Activated naive CD8-positive, alpha-beta T cell treated with anti-CD3 and anti-CD28 coated beads for 36 hours (primary cell): ENCODE data around the gene ENOX1. TPM values are rescaled to one million over a fixed set of nuclear protein-coding genes. Genes with fewer than 3 reads are reported as not detected.

ENCODE experiments used
- DNase-seq: peaks from one replicate; pipeline ENCODE4 v3.0.0; 2021
- H3K27ac Mint-ChIP-seq: one replicate; pipeline ENCODE4 v1.8.0; 2022; ENCODE audit warnings: mild to moderate bottlenecking, moderate library complexity, mixed read lengths
- H3K27me3 Mint-ChIP-seq: one replicate; pipeline ENCODE4 v1.8.0; 2022; ENCODE audit warnings: mild to moderate bottlenecking, mixed read lengths
- H3K36me3 Mint-ChIP-seq: one replicate; pipeline ENCODE4 v1.8.0; 2021; ENCODE audit warnings: mild to moderate bottlenecking, mixed read lengths
- H3K4me1 Mint-ChIP-seq: one replicate; pipeline ENCODE4 v1.8.0; 2021; ENCODE audit warnings: mixed read lengths
- H3K4me3 Mint-ChIP-seq: one replicate; pipeline ENCODE4 v1.8.0; 2022; ENCODE audit warnings: mild to moderate bottlenecking, moderate library complexity, mixed read lengths
- H3K9me3 Mint-ChIP-seq: one replicate; pipeline ENCODE4 v1.8.0; 2022; ENCODE audit warnings: mixed read lengths
- total RNA-seq, 2 experiments: library from RNA; stranded (reverse); gene quantifications; one replicate each; pipeline ENCODE4 v1.2.3, GENCODE V29; 2021

Gene ENOX1
- total RNA-seq, 2 experiments from 2014 or later = not detected

DNA sequence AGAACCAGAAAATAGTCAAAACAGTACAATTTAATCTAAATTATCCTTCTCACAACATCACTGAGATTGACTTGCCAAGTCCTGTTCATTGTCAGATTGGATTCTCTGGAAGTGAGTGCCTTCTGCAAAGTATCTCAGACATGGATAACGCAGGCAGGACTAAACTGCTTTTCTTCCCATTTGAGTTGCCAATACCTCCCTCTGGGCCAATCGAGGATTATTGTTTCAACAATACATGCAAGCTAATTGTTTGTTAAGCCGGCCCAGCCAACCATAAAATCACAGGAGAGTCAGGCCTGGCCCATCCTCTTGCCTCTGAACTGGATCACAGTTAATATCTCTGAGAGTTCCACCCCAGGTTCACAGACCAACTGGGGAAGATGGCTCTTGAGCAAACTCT is 240.0 kb downstream of the ENOX1 start:
- DNase-seq = no peak
- Mint-ChIP-seq H3K27me3 (peaks cover 12% of the 10 kb centered on the region), H3K4me1 (peaks cover 5% of the 10 kb centered on the region), H3K4me3 (no peak overlapping the region), H3K27ac (no peak overlapping the region), H3K36me3 (no peaks in the 10 kb centered on the region), H3K9me3 (no peaks in the 10 kb centered on the region)

DNA sequence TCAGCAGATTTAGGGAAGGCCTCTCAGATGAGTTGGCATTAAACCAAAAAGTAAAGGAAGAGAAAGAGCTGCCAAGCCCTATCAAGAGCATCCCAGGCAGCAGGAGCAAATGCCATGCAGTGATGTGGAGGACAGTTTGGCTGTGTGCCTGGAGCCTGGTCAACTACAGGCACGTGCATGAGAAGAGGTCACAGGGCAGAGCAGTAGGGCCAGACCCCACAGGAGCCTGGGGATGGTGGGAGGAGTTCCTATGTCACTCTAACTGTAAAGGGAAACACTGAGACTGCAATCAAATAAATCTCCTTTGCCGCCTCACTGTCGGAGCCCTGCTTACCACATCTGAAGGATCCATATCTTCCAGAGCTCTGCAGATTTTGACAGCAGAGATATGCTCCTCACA is 240.5 kb downstream of the ENOX1 start:
- no peak overlapping the region for H3K4me3 Mint-ChIP-seq
- no peak overlapping the region for H3K27ac Mint-ChIP-seq
- H3K9me3 Mint-ChIP-seq = no peaks in the 10 kb centered on the region
- no peak for DNase-seq
- no peaks in the 10 kb centered on the region for H3K36me3 Mint-ChIP-seq
- H3K27me3 Mint-ChIP-seq = peaks cover 12% of the 10 kb centered on the region
- H3K4me1 Mint-ChIP-seq = peaks cover 5% of the 10 kb centered on the region

DNA sequence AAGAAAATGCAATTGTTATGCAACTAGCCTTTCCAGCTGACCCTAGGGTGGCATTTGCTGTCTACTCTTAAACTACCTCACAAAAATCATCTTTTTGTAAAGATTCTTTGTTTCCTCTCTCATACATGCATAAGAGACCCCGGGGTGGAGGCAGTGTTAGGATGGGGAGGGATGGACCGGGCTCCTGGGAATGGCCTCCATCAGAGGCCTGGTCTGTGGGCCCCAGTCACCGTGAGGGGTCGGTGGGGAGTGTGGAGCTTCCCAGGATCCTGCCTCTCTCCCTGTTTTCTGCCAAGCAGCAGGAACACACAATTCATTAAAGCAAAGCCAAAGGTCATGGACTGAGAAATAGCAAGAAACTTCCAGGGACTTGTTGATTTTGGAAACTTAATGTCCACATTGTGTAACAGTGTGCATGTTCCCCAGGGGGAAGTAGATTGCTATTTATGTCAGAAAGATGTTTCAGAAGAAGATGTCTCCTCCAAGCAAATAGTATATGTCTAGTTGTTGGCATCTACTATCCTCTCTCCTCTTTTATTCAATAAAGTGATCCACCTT is 241.4 kb downstream of the ENOX1 start:
- no peak for DNase-seq
- Mint-ChIP-seq H3K36me3 (no peaks in the 10 kb centered on the region), H3K27me3 (peaks cover 12% of the 10 kb centered on the region), H3K27ac (no peak overlapping the region), H3K4me1 (peaks cover 5% of the 10 kb centered on the region), H3K4me3 (no peak overlapping the region), H3K9me3 (no peaks in the 10 kb centered on the region)

DNA sequence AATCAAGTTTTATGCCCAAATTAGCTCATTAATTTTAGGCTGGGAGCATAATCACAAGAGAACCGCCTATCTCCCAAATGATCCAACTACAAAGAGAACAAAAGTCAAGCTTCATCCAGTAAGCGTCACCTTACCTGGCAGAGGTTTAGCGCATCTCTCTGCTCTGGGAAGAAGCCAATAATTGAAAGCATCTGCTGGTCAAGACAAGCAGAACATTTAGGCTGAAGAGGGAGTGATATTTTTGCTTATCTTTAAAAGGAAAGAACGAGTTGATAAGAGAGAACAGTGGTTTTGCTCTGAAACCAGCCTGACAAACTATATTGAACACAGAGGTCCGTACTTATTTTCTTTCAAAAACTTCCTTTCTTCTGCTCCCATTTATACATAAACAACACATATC is 242.1 kb downstream of the ENOX1 start:
- Mint-ChIP-seq H3K27me3 (peaks cover 7% of the 10 kb centered on the region), H3K4me1 (peaks cover 5% of the 10 kb centered on the region), H3K4me3 (no peak overlapping the region), H3K27ac (no peak overlapping the region), H3K36me3 (no peaks in the 10 kb centered on the region), H3K9me3 (no peaks in the 10 kb centered on the region)
- no peak for DNase-seq

DNA sequence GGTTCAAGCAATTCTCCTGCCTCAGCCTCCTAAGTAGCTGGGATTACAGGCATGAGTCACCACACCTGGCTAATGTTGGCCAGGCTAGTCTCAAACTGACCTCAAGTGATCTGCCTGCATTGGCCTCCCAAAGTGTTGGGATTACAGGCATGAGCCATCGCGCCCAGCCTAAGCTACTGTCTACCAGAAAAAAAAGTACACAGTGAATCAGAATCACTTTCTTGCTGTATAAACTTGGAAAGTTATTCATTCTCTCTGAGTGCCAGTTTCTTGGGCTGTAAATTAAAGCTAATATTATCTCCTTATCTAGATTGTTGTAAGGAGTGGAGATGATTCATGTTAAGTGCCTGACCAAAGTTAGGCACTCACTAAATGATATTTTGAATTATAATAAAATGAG is 242.8 kb downstream of the ENOX1 start:
- no peak for DNase-seq
- H3K27ac Mint-ChIP-seq = no peak overlapping the region
- H3K4me3 Mint-ChIP-seq = no peak overlapping the region
- H3K9me3 Mint-ChIP-seq = no peaks in the 10 kb centered on the region
- no peaks in the 10 kb centered on the region for H3K36me3 Mint-ChIP-seq
- H3K4me1 Mint-ChIP-seq = peaks cover 5% of the 10 kb centered on the region
- peaks cover 7% of the 10 kb centered on the region for H3K27me3 Mint-ChIP-seq

DNA sequence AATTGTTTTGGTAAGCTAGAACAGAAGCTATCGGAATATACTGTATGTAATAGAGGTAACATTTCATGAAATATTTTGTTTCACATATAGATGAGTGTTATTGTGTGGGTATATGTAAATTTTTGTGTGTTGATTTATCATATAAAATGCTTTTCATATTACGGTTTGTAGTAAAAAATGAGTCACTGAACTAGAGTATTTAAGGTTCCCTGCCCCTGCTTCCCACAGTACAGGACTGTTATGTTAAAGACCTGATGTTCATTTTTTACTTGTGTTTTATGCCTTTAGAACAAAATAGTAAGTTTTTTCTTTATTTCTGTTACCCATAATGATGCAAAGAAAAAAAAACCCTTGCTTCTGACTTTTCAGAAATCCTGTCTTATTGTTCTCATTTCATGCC is 243.4 kb downstream of the ENOX1 start:
- Mint-ChIP-seq H3K36me3 (no peaks in the 10 kb centered on the region), H3K4me3 (no peak overlapping the region), H3K9me3 (no peaks in the 10 kb centered on the region), H3K4me1 (peaks cover 5% of the 10 kb centered on the region), H3K27ac (no peak overlapping the region), H3K27me3 (no peaks in the 10 kb centered on the region)
- no peak for DNase-seq

DNA sequence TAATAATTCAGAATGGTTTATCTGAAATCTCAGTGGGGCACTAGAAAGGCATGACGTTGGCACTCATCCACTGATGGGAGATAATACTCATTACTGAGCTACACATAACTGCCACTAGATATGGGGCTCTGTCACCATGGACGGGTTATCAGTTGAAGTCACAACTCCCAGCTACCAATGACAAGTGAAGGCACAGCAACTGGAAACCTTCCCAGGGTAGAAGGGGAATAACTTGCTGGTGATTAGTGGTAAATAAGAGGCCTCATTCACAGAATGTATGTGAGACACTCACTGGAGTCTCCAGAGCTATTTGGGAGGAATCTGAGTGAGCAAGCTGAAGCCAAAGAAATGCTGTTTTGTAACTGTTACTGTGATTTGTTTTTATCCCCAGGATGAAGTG is 249.6 kb downstream of the ENOX1 start:
- Mint-ChIP-seq H3K27me3 (no peaks in the 10 kb centered on the region), H3K27ac (no peak overlapping the region), H3K36me3 (no peaks in the 10 kb centered on the region), H3K4me1 (no peaks in the 10 kb centered on the region), H3K9me3 (no peaks in the 10 kb centered on the region), H3K4me3 (no peak overlapping the region)
- no peak for DNase-seq

DNA sequence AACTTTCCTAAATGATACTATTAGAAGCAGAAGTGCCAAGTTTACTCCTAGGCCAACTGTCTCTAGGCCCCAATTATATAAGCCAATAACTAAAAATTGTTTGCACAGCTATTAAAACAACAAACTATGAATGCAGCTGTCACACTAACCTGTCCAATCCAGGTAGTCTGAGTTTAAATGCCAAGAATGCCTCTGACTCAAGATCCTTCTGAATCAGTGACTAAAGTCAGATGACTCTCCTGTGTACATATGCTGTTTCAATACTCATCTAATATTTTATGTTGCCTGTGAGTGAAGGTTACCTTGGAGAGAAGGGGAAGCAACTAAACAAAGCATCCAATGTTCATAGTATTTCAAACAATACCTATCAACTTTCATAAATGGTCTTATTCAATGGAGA is 257.0 kb downstream of the ENOX1 start:
- H3K27me3 Mint-ChIP-seq = no peaks in the 10 kb centered on the region
- no peaks in the 10 kb centered on the region for H3K4me1 Mint-ChIP-seq
- H3K4me3 Mint-ChIP-seq = no peak overlapping the region
- no peak overlapping the region for H3K27ac Mint-ChIP-seq
- DNase-seq = no peak
- no peaks in the 10 kb centered on the region for H3K36me3 Mint-ChIP-seq
- H3K9me3 Mint-ChIP-seq = no peaks in the 10 kb centered on the region

DNA sequence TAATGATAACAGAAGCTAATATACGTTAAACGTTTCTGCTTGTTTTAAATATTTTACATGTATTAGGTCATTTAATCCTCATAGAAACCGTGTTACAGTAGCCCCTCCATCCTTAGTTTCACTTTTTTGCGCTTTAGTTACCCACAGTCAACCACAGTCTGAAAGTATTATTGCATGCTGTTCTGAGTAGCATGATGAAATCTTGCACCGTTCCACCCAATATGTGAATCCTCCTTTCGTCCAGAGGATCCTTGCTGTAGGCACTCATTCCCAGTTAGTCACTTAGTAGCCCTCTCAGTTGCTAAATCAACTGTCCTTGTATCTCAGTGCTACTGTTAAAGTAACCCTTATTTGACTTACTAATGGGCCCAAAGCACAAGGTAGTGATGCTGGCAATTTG is 257.8 kb downstream of the ENOX1 start:
- H3K27ac Mint-ChIP-seq = no peak overlapping the region
- DNase-seq = no peak
- H3K36me3 Mint-ChIP-seq = no peaks in the 10 kb centered on the region
- no peaks in the 10 kb centered on the region for H3K27me3 Mint-ChIP-seq
- H3K9me3 Mint-ChIP-seq = no peaks in the 10 kb centered on the region
- no peak overlapping the region for H3K4me3 Mint-ChIP-seq
- no peaks in the 10 kb centered on the region for H3K4me1 Mint-ChIP-seq

DNA sequence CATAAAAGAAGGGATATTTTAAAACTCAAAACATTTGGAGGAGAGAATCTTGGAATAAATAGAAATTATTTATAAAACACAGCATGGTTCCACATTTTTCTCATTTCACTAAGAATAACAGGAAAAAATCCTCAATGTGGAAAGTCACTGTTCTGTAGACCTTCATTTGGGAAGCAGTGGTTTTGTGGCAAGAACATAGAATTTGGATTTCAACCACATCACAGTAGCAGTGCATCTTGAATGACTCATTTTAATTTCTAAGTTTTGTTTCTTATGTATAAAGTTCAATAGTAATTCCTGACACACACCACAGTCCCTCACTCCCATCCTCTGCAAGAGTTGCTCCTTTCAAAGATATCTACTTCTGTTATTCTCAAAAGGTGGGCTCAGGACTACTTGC is 264.0 kb downstream of the ENOX1 start:
- no peaks in the 10 kb centered on the region for H3K36me3 Mint-ChIP-seq
- no peaks in the 10 kb centered on the region for H3K27me3 Mint-ChIP-seq
- no peak overlapping the region for H3K27ac Mint-ChIP-seq
- no peaks in the 10 kb centered on the region for H3K9me3 Mint-ChIP-seq
- H3K4me1 Mint-ChIP-seq = no peaks in the 10 kb centered on the region
- no peak overlapping the region for H3K4me3 Mint-ChIP-seq
- no peak for DNase-seq

DNA sequence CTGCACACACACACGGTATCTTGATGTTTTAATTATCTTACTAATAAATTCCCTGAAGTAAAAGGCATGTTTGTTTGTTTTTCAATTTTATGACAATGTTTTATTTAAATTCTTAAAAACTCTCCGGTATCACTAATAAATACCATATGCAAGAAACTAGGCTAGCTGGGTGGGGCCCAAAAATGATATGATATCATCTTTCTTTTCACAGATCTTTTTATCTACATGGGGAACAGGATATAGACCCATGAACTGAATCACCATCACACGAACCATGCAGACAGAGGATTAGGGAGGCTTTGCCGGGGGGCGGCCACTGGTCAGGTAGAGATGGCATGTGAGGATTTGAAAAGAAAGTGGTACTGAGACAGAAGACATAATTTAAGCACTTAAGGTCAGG is 266.4 kb downstream of the ENOX1 start:
- Mint-ChIP-seq H3K4me3 (no peak overlapping the region), H3K4me1 (no peaks in the 10 kb centered on the region), H3K36me3 (no peaks in the 10 kb centered on the region), H3K9me3 (no peaks in the 10 kb centered on the region), H3K27me3 (no peaks in the 10 kb centered on the region), H3K27ac (no peak overlapping the region)
- DNase-seq = no peak

DNA sequence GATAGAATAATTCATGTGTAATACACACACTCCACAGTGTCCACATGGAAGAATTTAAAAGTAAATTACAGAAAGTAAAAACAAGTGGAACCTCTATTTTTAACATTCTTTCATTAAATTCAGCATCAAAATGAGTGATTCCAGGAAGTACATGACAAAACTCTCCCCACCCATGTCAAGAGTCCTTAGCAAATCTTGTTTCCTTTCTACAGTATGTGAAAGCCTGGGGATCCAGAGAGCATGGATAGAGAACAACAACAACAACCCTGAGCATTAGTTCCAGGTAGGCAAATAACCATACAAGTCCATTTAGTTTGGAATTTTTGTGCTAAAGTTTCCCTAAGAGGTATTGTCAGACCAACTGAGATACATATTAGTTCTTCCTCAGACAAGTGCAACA is 267.9 kb downstream of the ENOX1 start:
- Mint-ChIP-seq H3K36me3 (no peaks in the 10 kb centered on the region), H3K4me3 (no peak overlapping the region), H3K27me3 (no peaks in the 10 kb centered on the region), H3K9me3 (no peaks in the 10 kb centered on the region), H3K4me1 (no peaks in the 10 kb centered on the region), H3K27ac (no peak overlapping the region)
- no peak for DNase-seq

DNA sequence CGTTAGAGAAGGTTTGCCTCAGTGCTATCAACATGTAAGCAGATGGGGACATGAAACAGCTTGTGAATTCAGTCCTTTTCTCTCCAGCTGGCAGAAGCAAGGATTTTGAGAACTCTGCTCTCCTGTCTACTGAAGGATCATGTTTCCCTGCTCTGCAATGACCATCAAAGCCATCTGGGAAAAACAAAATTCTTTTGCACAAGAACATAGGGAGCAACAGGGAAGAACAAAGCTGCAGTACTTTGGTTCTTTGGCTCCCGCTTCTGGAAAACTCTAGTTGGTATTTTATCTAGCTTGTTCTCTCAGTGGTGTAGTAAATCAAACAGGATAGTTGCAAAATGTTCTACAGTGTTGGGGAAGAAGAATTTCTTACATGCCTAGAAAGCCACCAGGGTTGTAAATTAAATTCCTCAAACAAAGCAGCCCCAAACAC is 270.4 kb downstream of the ENOX1 start:
- no peaks in the 10 kb centered on the region for H3K4me1 Mint-ChIP-seq
- DNase-seq = no peak

DNA sequence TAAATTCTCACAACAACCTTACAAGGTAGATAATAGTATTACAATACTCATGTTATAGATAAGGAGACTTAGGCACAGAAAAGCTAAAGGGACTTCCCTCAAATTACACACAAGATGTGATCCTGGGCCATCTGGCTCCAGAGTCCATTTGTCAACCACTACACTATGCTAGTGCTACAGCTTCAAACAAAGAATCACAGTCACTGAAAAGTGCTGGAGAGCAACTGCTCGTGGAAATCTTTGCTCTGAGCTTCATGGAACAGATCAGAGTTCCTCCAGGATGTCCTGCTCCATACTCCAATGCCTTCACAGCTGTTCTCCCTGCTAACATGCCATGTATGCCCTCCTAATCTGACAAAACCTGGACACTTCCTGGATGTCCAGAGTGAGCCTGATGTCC is 271.2 kb downstream of the ENOX1 start:
- H3K27ac Mint-ChIP-seq = no peak overlapping the region

More for the DNA sequence above, 270.4 kb downstream of the ENOX1 start:
- Mint-ChIP-seq H3K9me3 (no peaks in the 10 kb centered on the region), H3K27me3 (no peaks in the 10 kb centered on the region), H3K4me3 (no peak overlapping the region), H3K27ac (no peak overlapping the region), H3K36me3 (no peaks in the 10 kb centered on the region)

DNA sequence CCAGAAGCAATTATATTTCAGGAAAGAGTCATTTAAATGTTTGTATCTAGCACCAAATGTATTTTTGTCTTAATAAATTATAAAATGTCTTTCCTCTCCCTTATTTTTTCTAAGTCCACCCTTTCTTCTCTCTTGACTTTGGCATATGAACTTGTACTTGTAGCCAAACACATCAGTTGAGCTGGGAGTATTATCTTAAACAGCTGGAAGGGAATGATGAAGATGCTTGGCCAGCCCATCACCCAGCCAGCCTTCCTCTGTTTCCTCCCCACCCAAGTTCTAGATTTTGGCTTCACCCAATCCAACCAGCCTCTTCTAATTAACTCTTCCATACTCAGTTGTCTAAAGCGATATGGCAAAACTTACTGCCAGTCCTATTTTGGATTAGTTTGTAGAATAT is 272.5 kb downstream of the ENOX1 start:
- Mint-ChIP-seq H3K27ac (no peak overlapping the region), H3K27me3 (no peaks in the 10 kb centered on the region), H3K36me3 (no peaks in the 10 kb centered on the region), H3K4me1 (no peaks in the 10 kb centered on the region), H3K9me3 (no peaks in the 10 kb centered on the region), H3K4me3 (no peak overlapping the region)
- DNase-seq = no peak

More for the DNA sequence above, 271.2 kb downstream of the ENOX1 start:
- Mint-ChIP-seq H3K36me3 (no peaks in the 10 kb centered on the region), H3K4me3 (no peak overlapping the region), H3K9me3 (no peaks in the 10 kb centered on the region), H3K27me3 (no peaks in the 10 kb centered on the region), H3K4me1 (no peaks in the 10 kb centered on the region)
- no peak for DNase-seq

DNA sequence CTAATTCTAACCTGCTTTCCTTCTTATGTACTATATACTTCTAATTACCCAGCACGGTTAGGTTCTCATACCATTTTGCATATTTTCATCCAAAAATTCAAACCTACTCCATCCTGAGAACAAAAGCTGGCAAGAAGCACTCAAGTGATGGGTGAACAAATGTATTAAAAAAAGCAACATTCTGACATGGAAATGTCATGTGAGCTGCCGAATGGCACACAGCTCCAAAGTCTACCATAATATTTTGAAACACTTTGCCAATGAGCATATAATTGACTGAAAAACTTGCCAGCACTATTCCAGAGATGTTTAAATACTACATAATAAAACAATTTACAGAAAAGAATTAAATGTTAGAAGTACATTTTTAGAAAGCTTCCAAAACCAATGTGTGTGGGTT is 274.6 kb downstream of the ENOX1 start:
- DNase-seq = no peak
- Mint-ChIP-seq H3K4me1 (no peaks in the 10 kb centered on the region), H3K27me3 (no peaks in the 10 kb centered on the region), H3K36me3 (no peaks in the 10 kb centered on the region), H3K9me3 (no peaks in the 10 kb centered on the region), H3K27ac (no peak overlapping the region), H3K4me3 (no peak overlapping the region)
